Left renal pelvis (tissue), 4 donors: ENCODE results near the gene WASL. TPM values are rescaled to one million over a fixed set of nuclear protein-coding genes. Genes with fewer than 3 reads are reported as not detected.

Experiments
- DNase-seq, 4 donors: peaks; one replicate each; pipeline ENCODE4 v3.0.0-alpha.2; 2013; ENCODE audit warnings: low read depth in 4 of 4, low spot score in 3 of 4
- polyA plus RNA-seq, 4 donors: library from polyadenylated mRNA; unstranded; fragments of 120-200 nt; gene quantifications; one replicate each; pipeline ENCODE4 v1.2.1, GENCODE V29; 2013; ENCODE audit not compliant: insufficient read length in 4 of 4

The WASL gene
- polyA plus RNA-seq, 4 donors = 74.2 to 96.6 (median 81.2) TPM

GRCh38 chr7:123705211-123705901, 43.4 kb downstream of the WASL start:
- DNase-seq = no peak

- no peak for DNase-seq
Observed at GRCh38 chr7:123695944-123696677, 52.7 kb downstream of the WASL start.

GRCh38 chr7:123692471-123692877, 56.3 kb downstream of the WASL start:
- DNase-seq = no peak

GRCh38 chr7:123690550-123690949, 58.3 kb downstream of the WASL start:
- no peak for DNase-seq

- no peak for DNase-seq
Observed at GRCh38 chr7:123689250-123689649, 59.6 kb downstream of the WASL start.

- DNase-seq = no peak
Observed at GRCh38 chr7:123687727-123688126, 61.1 kb downstream of the WASL start.

GRCh38 chr7:123687161-123687560, 61.6 kb downstream of the WASL start:
- DNase-seq = no peak

- peak; percentile 21 to 36 (median 30) for DNase-seq
Observed at GRCh38 chr7:123682690-123683089, 66.1 kb downstream of the WASL start.

- DNase-seq = no peak
Observed at GRCh38 chr7:123681561-123681960, 67.2 kb downstream of the WASL start.

- no peak for DNase-seq
Observed at GRCh38 chr7:123680580-123680979, 68.2 kb downstream of the WASL start.

GRCh38 chr7:123679614-123680013, 69.2 kb downstream of the WASL start:
- DNase-seq = no peak

GRCh38 chr7:123677061-123677715, 71.6 kb downstream of the WASL start:
- no peak for DNase-seq

GRCh38 chr7:123675181-123675473, 73.7 kb downstream of the WASL start:
- no peak for DNase-seq

GRCh38 chr7:123674399-123675180, 74.2 kb downstream of the WASL start:
- no peak for DNase-seq

GRCh38 chr7:123673752-123674398, 74.9 kb downstream of the WASL start:
- DNase-seq = no peak

- DNase-seq = no peak
Observed at GRCh38 chr7:123673137-123673732, 75.6 kb downstream of the WASL start.

GRCh38 chr7:123669485-123669884, 79.3 kb downstream of the WASL start:
- no peak for DNase-seq

- no peak for DNase-seq
Observed at GRCh38 chr7:123666492-123666891, 82.3 kb downstream of the WASL start.

- no peak for DNase-seq
Observed at GRCh38 chr7:123665896-123666295, 82.9 kb downstream of the WASL start.

- no peak for DNase-seq
Observed at GRCh38 chr7:123665157-123665556, 83.6 kb downstream of the WASL start.
